OCI-LY7 (cell line): ENCODE measurements around the gene CYP11A1. TPM values are rescaled to one million over a fixed set of nuclear protein-coding genes. Genes with fewer than 3 reads are reported as not detected.

Experiments used
- BruUV-seq: library from RNA; stranded (reverse); fragments of 400-500 nt; replicated peaks from 2 replicates; lab custom pipeline; 2021; lab: Mats Ljungman, UMichigan
- CTCF ChIA-PET: fragments of 300-600 bp; sonication (Branson Sonifier 250); formaldehyde crosslinking; loops from one replicate; lab custom pipeline; 2022; ENCODE audit warnings: antibody characterized with exemption; ENCODE audit not compliant: unreplicated experiment; lab: Charles Lee
- POLR2A ChIA-PET: fragments of 300-600 bp; sonication (Branson Sonifier 250); formaldehyde crosslinking; loops from one replicate; lab custom pipeline; 2022; ENCODE audit warnings: antibody characterized with exemption; lab: Charles Lee
- DNase-seq: peaks from one replicate; pipeline ENCODE4 v3.0.0-alpha.2; 2015; ENCODE audit warnings: low spot score
- H2AFZ ChIP-seq: fragments of 200-600 bp; sonication (generic), shearing (Covaris generic); 2 replicates; pipeline ENCODE4 v1.6.1; 2014; ENCODE audit warnings: mild to moderate bottlenecking, antibody characterized with exemption, low read length, moderate library complexity
- H3K27ac ChIP-seq: fragments of 200-600 bp; sonication (generic); 2 replicates; pipeline ENCODE4 v1.5.1; 2014; ENCODE audit warnings: mixed run types, low read depth, mild to moderate bottlenecking, moderate library complexity, low read length, inconsistent platforms; ENCODE audit not compliant: poor library complexity, severe bottlenecking
- H3K36me3 ChIP-seq: fragments of 200-600 bp; sonication (generic); 2 replicates; pipeline ENCODE4 v1.6.1; 2014; ENCODE audit warnings: mild to moderate bottlenecking, antibody characterized with exemption, low read length, moderate library complexity, mixed read lengths; ENCODE audit not compliant: insufficient read depth
- H3K4me1 ChIP-seq: fragments of 200-600 bp; sonication (generic); 2 replicates; pipeline ENCODE4 v1.5.1; 2014; ENCODE audit warnings: mild to moderate bottlenecking, low read length; ENCODE audit not compliant: insufficient read depth, poor library complexity, severe bottlenecking
- H3K4me2 ChIP-seq: fragments of 200-600 bp; sonication (generic); 2 replicates; pipeline ENCODE4 v1.6.1; 2014; ENCODE audit warnings: mild to moderate bottlenecking, low read length
- H3K4me3 ChIP-seq: fragments of 200-600 bp; sonication (generic); 2 replicates; pipeline ENCODE4 v1.5.1; 2014; ENCODE audit warnings: mild to moderate bottlenecking, low read depth, low read length; ENCODE audit not compliant: poor library complexity, severe bottlenecking
- H3K79me2 ChIP-seq: fragments of 200-600 bp; sonication (generic); 2 replicates; pipeline ENCODE4 v1.6.1; 2016; ENCODE audit warnings: low read depth, mild to moderate bottlenecking, low read length, moderate library complexity, mixed read lengths; ENCODE audit not compliant: insufficient read depth
- H3K9me2 ChIP-seq: fragments of 200-600 bp; sonication (generic); 2 replicates; pipeline ENCODE4 v1.6.1; 2016; ENCODE audit warnings: mild to moderate bottlenecking, low read length, mixed read lengths; ENCODE audit not compliant: insufficient read depth
- H3K9me3 ChIP-seq: fragments of 200-600 bp; sonication (generic); 2 replicates; pipeline ENCODE4 v1.6.1; 2014; ENCODE audit warnings: mild to moderate bottlenecking, mixed run types, low read length, mixed read lengths
- H4K20me1 ChIP-seq: fragments of 200-600 bp; sonication (generic); 2 replicates; pipeline ENCODE4 v1.6.1; 2014; ENCODE audit warnings: mild to moderate bottlenecking, antibody characterized with exemption, low read length, moderate library complexity, mixed read lengths; ENCODE audit not compliant: insufficient read depth
- EZH2phosphoT487 ChIP-seq: fragments of 200-600 bp; sonication (generic); IDR thresholded peaks from 2 replicates; pipeline ENCODE4 v1.6.1; 2018; ENCODE audit warnings: low read depth, borderline replicate concordance, mild to moderate bottlenecking, mixed run types, antibody characterized with exemption, low read length, moderate library complexity, mixed read lengths
- intact Hi-C: fragments of 100-400 bp; cut with micrococcal nuclease; formaldehyde crosslinking; loops from one replicate; pipeline ENCODE4 v1.10.0; 2022; ENCODE audit not compliant: unreplicated experiment
- total RNA-seq, 2 experiments: library from RNA; depleted of rRNA in 1 of 2; stranded (reverse); fragments of >200 nt in 1 of 2; shearing (Covaris generic) in 1 of 2; gene quantifications; 2 replicates each; pipeline ENCODE4 v1.2.3, GENCODE V29; 2014 to 2022
- TF ChIP-seq, protein P1 (sequence below): fragments of 200-600 bp; sonication (generic); conservative IDR thresholded peaks from 2 replicates; pipeline ENCODE4 v1.5.1; 2014; ENCODE audit warnings: mild to moderate bottlenecking, antibody characterized with exemption, low read length, moderate library complexity, mixed read lengths

Gene CYP11A1
- total RNA-seq, 2 experiments from 2014 or later = not detected

DNA sequence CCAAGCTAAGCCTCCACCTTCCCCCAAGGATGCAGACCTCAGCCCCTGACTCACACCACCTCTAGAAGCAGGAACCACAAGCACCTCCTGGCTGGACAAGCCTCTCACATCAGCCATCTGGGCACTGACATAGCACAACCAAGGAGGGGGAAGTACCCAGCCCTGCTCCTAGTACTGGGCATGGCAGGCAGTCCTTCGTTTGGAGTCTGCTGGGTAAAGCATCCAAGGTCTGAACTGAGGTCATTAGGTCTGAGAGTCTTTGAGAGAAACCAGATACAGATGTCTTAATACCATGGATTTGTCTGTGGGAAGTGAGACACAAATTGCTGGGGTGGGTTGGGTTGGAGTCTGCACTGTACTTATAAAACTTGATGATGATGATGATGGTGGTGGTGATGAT, 69.6 kb downstream of the CYP11A1 start:
- H3K9me2 ChIP-seq = no peaks in the 10 kb centered on the region
- H3K4me3 ChIP-seq = no peak overlapping the region
- BruUV-seq = no TSS peak
- DNase-seq = no peak
- no peaks in the 10 kb centered on the region for H3K36me3 ChIP-seq
- no peaks in the 10 kb centered on the region for H3K4me1 ChIP-seq
- POLR2A ChIA-PET = interaction anchor here (0.7 kb wide), 1 partner anchor 50 kb away, joined by 7 read pairs; no protein-coding TSS in a partner anchor
- CTCF ChIA-PET = no interaction called here
- no peaks in the 10 kb centered on the region for H3K9me3 ChIP-seq
- H3K27ac ChIP-seq = no peak overlapping the region
- no peak overlapping the region for H2AFZ ChIP-seq
- no peaks in the 10 kb centered on the region for H4K20me1 ChIP-seq
- no peaks in the 10 kb centered on the region for H3K79me2 ChIP-seq
- no peak for TF ChIP-seq EZH2phosphoT487
- TF ChIP-seq, protein P1, sequence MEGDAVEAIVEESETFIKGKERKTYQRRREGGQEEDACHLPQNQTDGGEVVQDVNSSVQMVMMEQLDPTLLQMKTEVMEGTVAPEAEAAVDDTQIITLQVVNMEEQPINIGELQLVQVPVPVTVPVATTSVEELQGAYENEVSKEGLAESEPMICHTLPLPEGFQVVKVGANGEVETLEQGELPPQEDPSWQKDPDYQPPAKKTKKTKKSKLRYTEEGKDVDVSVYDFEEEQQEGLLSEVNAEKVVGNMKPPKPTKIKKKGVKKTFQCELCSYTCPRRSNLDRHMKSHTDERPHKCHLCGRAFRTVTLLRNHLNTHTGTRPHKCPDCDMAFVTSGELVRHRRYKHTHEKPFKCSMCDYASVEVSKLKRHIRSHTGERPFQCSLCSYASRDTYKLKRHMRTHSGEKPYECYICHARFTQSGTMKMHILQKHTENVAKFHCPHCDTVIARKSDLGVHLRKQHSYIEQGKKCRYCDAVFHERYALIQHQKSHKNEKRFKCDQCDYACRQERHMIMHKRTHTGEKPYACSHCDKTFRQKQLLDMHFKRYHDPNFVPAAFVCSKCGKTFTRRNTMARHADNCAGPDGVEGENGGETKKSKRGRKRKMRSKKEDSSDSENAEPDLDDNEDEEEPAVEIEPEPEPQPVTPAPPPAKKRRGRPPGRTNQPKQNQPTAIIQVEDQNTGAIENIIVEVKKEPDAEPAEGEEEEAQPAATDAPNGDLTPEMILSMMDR = no peak
- no peak overlapping the region for H3K4me2 ChIP-seq
- intact Hi-C loops = no loop called here

DNA sequence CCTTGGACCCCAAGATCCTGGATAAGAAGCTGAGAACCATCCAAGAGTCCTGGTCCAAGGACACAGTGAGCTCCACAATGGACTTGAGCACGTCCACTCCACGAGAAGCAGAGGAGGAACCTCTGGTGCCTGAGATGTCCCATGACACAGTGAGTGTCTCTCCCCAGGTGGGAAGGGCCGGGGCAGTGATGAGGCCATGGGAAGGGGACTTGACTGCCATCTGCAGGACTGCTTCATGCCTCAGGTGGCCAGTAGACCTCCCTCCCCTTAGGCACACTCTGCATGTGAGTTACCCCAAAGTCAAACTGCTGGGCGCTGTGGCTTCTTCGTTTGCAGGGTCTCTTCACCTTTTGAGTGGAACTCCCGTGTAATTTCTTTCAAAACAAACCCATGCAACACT, 71.6 kb downstream of the CYP11A1 start:
- no peak overlapping the region for H2AFZ ChIP-seq
- CTCF ChIA-PET = no interaction called here
- no peak overlapping the region for H3K27ac ChIP-seq
- no peaks in the 10 kb centered on the region for H3K9me2 ChIP-seq
- H3K4me3 ChIP-seq = no peak overlapping the region
- no peaks in the 10 kb centered on the region for H4K20me1 ChIP-seq
- H3K9me3 ChIP-seq = no peaks in the 10 kb centered on the region
- TF ChIP-seq EZH2phosphoT487 = no peak
- TF ChIP-seq, protein P1 = no peak
- no TSS peak for BruUV-seq
- no peaks in the 10 kb centered on the region for H3K4me1 ChIP-seq
- H3K79me2 ChIP-seq = no peaks in the 10 kb centered on the region
- POLR2A ChIA-PET = no interaction called here
- H3K4me2 ChIP-seq = no peak overlapping the region
- DNase-seq = no peak
- intact Hi-C loops = no loop called here
- H3K36me3 ChIP-seq = no peaks in the 10 kb centered on the region

DNA sequence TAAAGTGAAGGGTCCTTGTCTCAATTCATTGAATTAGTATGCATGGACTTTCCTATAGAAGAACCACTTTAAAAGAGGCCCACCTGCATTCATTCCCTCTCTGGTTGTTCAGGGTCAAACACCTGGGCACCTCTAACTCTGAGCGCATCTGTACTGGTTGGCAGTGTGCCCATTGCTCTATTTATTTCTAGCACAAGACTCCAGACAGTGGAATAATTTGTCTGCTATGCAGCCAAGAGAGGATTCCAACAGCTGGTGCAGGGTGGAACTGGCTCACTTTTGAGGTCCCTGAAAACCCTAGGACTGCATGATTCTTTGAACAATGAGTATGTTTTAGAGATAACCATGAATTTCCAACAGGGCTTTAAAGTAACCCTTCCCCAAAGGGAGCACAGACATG, 73.4 kb downstream of the CYP11A1 start:
- Histone ChIP-seq H4K20me1 (no peaks in the 10 kb centered on the region), H3K4me1 (no peaks in the 10 kb centered on the region), H3K9me3 (no peaks in the 10 kb centered on the region), H3K79me2 (no peaks in the 10 kb centered on the region), H3K36me3 (no peaks in the 10 kb centered on the region), H3K4me3 (no peak overlapping the region), H3K4me2 (no peak overlapping the region), H2AFZ (no peak overlapping the region), H3K9me2 (no peaks in the 10 kb centered on the region), H3K27ac (no peak overlapping the region)
- TF ChIP-seq EZH2phosphoT487 = no peak
- TF ChIP-seq, protein P1 = no peak
- no peak for DNase-seq
- BruUV-seq = no TSS peak
- CTCF ChIA-PET = no interaction called here
- intact Hi-C loops = no loop called here
- POLR2A ChIA-PET = no interaction called here
